Esophagus (tissue), 2 donors: Measurements from ENCODE around the gene SLCO2A1. TPM values are rescaled to one million over a fixed set of nuclear protein-coding genes. Genes with fewer than 3 reads are reported as not detected.

Experiments
- H3K27ac ChIP-seq, 2 donors: one replicate each; pipeline ENCODE4 v1.5.1; 2013; ENCODE audit warnings: low read depth in 2 of 2, mild to moderate bottlenecking in 2 of 2, inconsistent platforms in 1 of 2, low read length in 1 of 2, moderate library complexity in 1 of 2
- H3K27me3 ChIP-seq, 2 donors: one replicate each; pipeline ENCODE4 v1.6.1; 2013; ENCODE audit warnings: low read length in 2 of 2, control low read depth in 1 of 2, mild to moderate bottlenecking in 1 of 2; ENCODE audit not compliant: insufficient read depth in 2 of 2, control insufficient read depth in 1 of 2
- H3K36me3 ChIP-seq, 2 donors: one replicate each; pipeline ENCODE4 v1.6.1; 2013; ENCODE audit warnings: low read length in 1 of 2; ENCODE audit not compliant: control insufficient read depth in 2 of 2, insufficient read depth in 2 of 2
- H3K4me1 ChIP-seq, 2 donors: one replicate each; pipeline ENCODE4 v1.6.1; 2013; ENCODE audit warnings: low read length in 1 of 2; ENCODE audit not compliant: control insufficient read depth in 2 of 2, insufficient read depth in 2 of 2
- H3K4me3 ChIP-seq, 2 donors: one replicate each; pipeline ENCODE4 v1.5.1; 2013; ENCODE audit warnings: low read length in 2 of 2, mild to moderate bottlenecking in 2 of 2, low read depth in 1 of 2, moderate library complexity in 1 of 2
- H3K9me3 ChIP-seq, 2 donors: one replicate each; pipeline ENCODE4 v1.6.1; 2013; ENCODE audit warnings: mild to moderate bottlenecking in 2 of 2, low read depth in 1 of 2, low read length in 1 of 2, moderate library complexity in 1 of 2; ENCODE audit not compliant: control insufficient read depth in 2 of 2, insufficient read depth in 1 of 2
- WGBS, 2 donors: extraction: QIAGEN DNeasy Blood & Tissue Kit; methylation state at CpG; one replicate each; pipeline ENCODE4 v1.1.7; 2013; 5-methylcytosine and 5-hydroxymethylcytosine counted together
- polyA plus RNA-seq, 2 donors: library from polyadenylated mRNA; stranded (reverse); fragments of 200-250 nt; gene quantifications; one replicate each; pipeline ENCODE4 v1.2.3, GENCODE V29; 2013
- donor health status: healthy with polysubstance abuse.
- donor health status: Bipolar disorder and iron deficiency.

Gene SLCO2A1
- polyA plus RNA-seq, 2 donors = 4.9 to 6.2 TPM

DNA sequence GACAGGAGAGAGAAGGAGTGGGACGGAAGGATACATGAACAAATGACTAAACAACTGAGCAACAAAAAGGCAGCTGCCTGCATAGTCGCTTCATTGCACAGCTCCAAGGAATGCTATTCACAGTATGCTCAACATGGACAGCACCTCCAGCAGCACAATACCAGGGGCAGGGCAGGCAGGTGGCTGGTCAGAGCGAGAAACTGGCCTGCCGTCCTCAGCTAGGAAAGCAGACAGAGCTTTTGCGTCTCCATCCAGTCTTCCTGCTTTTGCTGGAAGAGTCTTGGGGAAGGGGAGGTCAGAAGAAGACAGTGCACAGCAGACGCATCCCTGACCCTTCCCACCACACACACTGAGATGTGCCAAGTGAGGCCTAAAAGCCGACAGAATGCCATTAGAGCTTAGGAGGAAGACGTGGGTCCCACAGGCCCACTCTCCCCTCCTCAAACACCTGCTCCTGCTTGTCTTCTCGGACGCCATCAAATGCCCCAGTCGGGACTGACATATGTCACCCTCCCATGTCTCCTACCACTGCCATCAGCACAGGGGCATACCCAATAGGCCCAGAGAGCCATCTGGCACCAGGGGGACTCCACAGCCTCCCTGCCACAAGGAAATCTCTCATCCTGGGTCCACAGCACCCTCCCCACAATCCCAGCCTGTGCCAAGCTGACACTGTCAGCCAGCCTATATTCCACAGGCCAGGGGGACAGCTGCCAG is 137.9 kb downstream of the SLCO2A1 start:
- H3K27ac ChIP-seq = no peak overlapping the region
- H3K4me1 ChIP-seq = peaks cover 4 to 6% of the 10 kb centered on the region in 2 donors
- H3K27me3 ChIP-seq = no peaks in the 10 kb centered on the region
- H3K9me3 ChIP-seq = no peaks in the 10 kb centered on the region
- WGBS, 2 donors = 96% methylated on average over 11 of the region's 11 CpGs
- H3K36me3 ChIP-seq = no peaks in the 10 kb centered on the region
- no peak overlapping the region for H3K4me3 ChIP-seq

DNA sequence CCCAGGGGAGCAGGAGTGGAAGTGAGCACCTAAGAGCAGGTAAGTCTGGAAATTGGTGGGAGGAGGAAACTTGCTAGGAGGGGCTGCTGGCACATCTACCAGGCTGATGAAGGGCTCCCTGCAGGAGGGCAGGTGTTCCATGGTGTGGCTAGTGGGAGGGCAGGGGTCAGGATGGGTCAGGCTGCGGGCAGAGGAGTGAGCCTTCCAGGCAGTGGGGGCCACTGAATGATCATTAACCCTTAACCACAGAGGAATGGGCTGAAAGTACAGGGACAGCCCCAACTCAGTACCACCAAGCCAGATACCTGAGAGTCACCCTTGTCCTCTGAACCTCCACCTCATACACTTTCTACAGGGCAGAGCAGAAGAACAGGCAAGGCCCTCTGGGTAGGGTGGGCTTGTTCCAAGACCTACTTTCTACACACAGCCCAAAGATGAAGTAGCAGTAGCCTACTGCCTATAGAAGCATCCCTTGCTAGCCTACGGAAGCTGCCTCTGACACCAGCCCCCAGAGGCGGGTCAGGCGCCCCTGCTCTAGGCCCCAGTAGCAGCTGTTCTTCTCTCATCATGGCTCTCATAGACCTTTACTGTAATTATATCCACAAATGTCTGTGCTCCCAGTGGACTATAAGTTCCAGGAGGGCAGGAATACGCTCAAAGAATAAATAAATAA is 138.6 kb downstream of the SLCO2A1 start:
- Histone ChIP-seq H3K36me3 (no peaks in the 10 kb centered on the region), H3K4me3 (no peak overlapping the region), H3K27ac (no peak overlapping the region), H3K4me1 (peaks cover 4 to 6% of the 10 kb centered on the region in 2 donors), H3K27me3 (no peaks in the 10 kb centered on the region), H3K9me3 (no peaks in the 10 kb centered on the region)
- 85 to 94% methylated on average over 5 of the region's 5 CpGs for WGBS, 2 donors

DNA sequence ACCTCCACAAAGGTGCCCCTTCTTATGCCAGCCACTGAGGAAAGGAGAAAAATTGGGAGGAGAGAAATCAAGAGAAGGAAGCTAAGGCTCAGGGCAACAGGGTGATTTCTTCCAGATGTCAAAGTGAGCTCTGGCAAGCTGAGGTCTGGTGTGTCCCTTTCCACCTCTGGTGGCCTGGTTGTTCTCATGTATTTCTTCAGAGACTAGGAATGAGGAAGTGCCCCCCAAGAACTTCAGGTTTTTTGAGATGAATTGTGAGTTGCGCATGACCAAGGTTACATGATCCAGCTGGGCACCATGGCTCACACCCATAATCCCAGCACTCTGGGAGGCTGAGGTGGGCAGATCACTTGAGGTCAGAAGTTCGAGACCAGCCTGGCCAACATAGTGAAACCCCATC is 139.7 kb downstream of the SLCO2A1 start:
- Histone ChIP-seq H3K9me3 (no peaks in the 10 kb centered on the region), H3K4me3 (no peak overlapping the region), H3K27ac (no peak overlapping the region), H3K27me3 (no peaks in the 10 kb centered on the region), H3K36me3 (no peaks in the 10 kb centered on the region), H3K4me1 (peaks cover 4 to 6% of the 10 kb centered on the region in 2 donors)
- 92 to 100% methylated on average over 2 of the region's 2 CpGs for WGBS, 2 donors

DNA sequence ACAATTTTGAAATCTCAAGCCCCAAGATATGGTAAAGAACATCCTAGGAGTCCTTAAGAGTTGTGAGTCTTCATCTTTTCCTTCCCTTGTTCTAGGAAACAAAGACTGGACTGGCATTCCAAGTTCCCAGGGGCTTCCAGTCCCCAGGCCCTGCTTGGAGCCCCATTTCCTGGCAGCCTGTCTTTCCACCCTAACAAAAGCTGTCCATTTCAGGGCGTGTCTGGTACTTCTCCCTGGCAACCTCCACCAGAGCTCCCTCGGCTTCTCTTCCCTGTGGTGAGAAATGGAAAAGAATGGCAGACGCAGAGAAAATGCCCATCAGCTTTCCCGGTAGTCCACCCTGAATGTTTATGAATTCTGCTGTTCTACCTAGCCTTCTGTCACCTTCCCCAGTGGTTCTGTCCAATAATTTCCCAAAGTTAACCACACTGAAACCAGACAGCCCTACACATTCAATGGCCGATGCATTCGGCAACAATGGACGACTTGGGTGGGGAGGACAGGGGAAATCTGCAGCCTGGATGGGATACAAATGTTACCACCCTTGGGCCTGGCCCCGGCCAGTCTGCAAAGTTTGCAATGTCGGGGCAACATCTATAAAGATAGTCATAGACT is 140.9 kb downstream of the SLCO2A1 start:
- no peak overlapping the region for H3K27ac ChIP-seq
- 89 to 90% methylated on average over 9 of the region's 9 CpGs for WGBS, 2 donors
- no peaks in the 10 kb centered on the region for H3K9me3 ChIP-seq
- no peaks in the 10 kb centered on the region for H3K27me3 ChIP-seq
- H3K4me1 ChIP-seq = no peaks in the 10 kb centered on the region
- no peaks in the 10 kb centered on the region for H3K36me3 ChIP-seq
- H3K4me3 ChIP-seq = no peak overlapping the region

DNA sequence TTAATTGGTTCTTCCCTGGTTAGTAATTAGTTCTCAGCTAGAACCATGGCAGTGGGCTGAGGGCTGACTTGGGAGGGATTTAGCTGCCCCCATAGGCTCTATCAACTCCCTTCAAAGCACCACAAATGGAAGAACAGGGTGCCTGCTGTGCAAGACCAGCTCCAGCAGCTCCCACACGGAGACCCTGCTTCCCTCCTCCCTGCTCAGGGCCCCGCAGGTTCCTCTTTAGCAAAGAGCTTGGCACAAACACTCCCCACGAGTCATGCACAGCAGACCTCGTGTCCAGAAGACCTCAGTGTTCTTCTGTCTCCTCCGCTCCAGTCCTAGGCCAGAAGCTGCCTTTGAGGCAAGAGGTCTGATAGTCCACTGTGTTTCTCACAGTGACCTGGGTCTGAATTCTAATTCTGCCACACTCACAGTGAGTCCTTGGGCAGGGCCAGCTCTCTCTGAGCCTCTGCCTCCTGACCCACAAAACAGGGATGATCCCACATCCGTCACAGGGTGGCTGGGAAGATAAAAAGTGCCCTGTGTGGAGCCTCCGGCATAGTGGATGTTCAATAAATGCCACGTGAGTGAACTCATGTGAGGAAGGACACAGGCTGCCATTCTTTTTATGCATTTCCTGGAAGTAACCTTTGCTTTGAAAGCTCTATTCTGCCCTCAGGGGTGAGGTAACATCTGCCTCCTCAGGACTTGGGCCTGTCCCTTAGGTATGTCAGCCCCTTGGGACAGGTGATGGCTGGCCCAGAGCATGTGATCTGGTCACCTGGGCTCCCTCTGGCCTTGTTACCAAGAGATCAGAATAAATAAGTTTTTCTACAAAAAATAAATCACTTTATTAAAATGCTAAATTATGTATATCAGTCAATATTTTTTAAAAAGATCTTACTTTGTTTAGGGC is 141.7 kb downstream of the SLCO2A1 start:
- Histone ChIP-seq H3K9me3 (no peaks in the 10 kb centered on the region), H3K27me3 (no peaks in the 10 kb centered on the region), H3K36me3 (no peaks in the 10 kb centered on the region), H3K27ac (no peak overlapping the region), H3K4me1 (no peaks in the 10 kb centered on the region), H3K4me3 (no peak overlapping the region)
- 54 to 58% methylated on average over 8 of the region's 8 CpGs for WGBS, 2 donors

DNA sequence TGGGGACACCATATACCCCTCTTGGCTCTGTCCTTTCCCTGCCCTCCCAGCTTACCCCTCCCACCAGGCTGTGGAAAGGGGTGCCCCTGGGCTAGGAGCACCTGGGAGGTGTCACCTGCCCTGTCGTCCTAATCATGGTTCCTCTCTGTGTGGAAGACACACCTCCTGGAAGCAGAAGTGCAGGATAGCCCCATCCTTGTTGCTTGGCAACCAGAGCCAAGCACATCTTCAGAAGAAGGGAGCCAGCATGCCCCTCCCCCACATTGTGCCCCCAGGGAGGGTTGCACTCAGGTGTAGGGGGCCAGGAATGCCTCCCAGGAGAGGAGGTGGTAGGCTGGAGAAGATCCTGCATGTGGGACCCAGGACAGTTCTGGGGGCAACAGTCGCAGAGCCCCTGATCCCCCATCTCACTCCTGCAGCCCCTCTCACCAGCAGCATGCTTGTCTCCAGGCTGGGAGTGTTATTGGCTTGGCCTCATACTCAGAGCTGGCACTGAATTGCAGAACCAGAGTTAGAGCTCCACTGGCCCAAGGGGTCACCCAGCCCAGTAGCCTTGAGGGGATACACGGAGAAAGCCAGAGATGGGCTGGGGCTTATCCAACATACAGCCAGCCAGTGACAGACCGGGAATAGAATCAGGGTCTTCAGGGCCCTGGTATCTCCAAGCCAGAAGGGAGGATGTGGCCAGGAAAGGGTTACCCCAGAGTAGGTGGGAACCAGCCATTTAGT is 142.5 kb downstream of the SLCO2A1 start:
- H3K4me1 ChIP-seq = no peaks in the 10 kb centered on the region
- H3K9me3 ChIP-seq = peaks cover 0 to 2% of the 10 kb centered on the region in 2 donors
- H3K4me3 ChIP-seq = no peak overlapping the region
- no peaks in the 10 kb centered on the region for H3K36me3 ChIP-seq
- WGBS, 2 donors = 75 to 78% methylated on average over 4 of the region's 4 CpGs
- no peak overlapping the region for H3K27ac ChIP-seq
- H3K27me3 ChIP-seq = no peaks in the 10 kb centered on the region

DNA sequence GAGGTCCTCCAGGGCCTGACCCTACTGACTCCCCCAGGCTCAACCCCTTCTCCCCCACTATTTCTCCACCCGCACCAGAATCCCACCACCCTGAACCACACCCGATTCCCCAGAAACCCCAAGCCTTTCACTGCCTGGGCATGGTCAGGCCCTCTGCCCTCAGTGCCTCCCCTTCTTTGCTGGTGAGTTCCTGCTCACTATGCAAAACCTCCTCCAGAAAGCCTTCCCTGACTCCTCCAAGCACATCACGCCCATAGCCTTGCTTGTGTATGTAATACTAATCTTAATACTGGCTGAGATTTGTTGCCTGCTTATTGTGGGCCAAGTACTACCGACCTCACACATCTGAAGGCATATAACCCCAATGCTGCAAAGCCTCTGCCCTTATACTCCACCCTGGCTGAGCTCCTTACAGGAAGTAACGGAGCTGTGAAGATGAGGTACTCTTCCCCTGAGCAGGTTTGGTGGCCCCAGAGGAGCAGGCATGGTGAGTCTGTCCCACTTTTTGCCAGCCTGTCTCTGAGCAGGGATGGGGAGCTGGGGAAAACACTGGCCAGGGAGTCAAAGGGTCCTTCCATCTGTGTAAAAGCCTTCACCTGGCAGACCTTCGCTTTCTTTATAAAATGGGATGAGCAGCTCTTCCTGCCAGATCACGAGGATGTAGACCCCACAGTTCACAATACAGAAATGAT is 143.5 kb downstream of the SLCO2A1 start:
- H3K36me3 ChIP-seq = no peaks in the 10 kb centered on the region
- peaks cover 0 to 2% of the 10 kb centered on the region in 2 donors for H3K9me3 ChIP-seq
- H3K4me3 ChIP-seq = no peak overlapping the region
- H3K27me3 ChIP-seq = no peaks in the 10 kb centered on the region
- no peaks in the 10 kb centered on the region for H3K4me1 ChIP-seq
- H3K27ac ChIP-seq = no peak overlapping the region
- 85 to 92% methylated on average over 7 of the region's 7 CpGs for WGBS, 2 donors

DNA sequence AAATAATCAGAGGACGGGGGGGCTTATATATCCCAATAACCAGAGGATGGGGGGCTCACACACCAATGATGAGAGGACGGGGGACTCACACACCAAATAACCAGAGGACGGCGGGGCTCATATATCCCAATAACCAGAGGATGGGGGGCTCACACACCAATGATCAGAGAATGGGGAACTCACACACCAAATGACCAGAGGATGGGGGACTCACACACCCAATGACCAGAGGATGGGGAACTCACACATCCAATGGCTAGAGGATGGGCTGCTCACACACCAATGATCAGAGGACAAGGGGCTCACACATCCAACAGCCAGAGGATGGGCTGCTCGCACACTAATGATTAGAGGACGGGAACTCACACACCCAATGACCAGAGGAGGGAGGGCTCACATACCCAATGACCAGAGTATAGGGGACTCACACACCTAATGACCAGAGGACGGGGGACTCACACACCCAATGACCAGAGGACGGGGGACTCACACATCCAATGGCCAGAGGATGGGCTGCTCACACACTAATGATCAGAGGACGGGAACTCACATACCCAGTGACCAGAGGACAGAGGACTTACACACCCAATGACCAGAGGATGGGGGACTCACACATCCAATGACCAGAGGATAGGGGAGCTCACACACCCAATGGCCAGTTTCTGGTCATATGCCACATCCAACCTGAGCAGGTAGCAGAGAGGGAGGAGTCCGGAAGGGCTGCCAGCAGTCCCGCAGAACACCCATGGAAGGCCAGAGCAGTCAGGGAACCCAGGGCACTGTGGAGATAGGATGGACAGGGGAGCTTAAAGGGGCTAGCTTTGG is 144.6 kb downstream of the SLCO2A1 start:
- 93% methylated on average over 11 of the region's 11 CpGs for WGBS, 2 donors
- H3K27ac ChIP-seq = no peak overlapping the region
- no peaks in the 10 kb centered on the region for H3K4me1 ChIP-seq
- no peaks in the 10 kb centered on the region for H3K36me3 ChIP-seq
- H3K4me3 ChIP-seq = no peak overlapping the region
- H3K27me3 ChIP-seq = no peaks in the 10 kb centered on the region
- H3K9me3 ChIP-seq = peaks cover 0 to 2% of the 10 kb centered on the region in 2 donors
